Naive thymus-derived CD4-positive, alpha-beta T cell (primary cell): ENCODE data around the gene HNRNPAB. TPM values are rescaled to one million over a fixed set of nuclear protein-coding genes. Genes with fewer than 3 reads are reported as not detected.
A peak's percentile ranks its signal among the peaks of the same experiment; 100 is the strongest.

Experiments
- ATAC-seq: fragments of 150-1000 bp; cut with Tn5 transposase; 2 replicates; pipeline ENCODE4 v1.10.0; 2021; ENCODE audit warnings: mild to moderate bottlenecking, moderate library complexity
- CTCF ChIA-PET: fragments of 350-600 bp; sonication (Branson Sonifier 250); formaldehyde crosslinking; loops from one replicate; lab custom pipeline; 2021; ENCODE audit warnings: antibody characterized with exemption; lab: Charles Lee
- POLR2A ChIA-PET: fragments of 350-600 bp; sonication (Branson Sonifier 250); formaldehyde crosslinking; loops from one replicate; lab custom pipeline; 2021; ENCODE audit warnings: antibody characterized with exemption, inconsistent platforms; lab: Charles Lee
- DNase-seq, 9 donors: peaks; one replicate each; pipeline versions ENCODE4 v3.0.0 to v3.0.0-alpha.2; 2020 to 2022; ENCODE audit warnings: mixed read lengths in 1 of 9
- H3K27ac ChIP-seq: one replicate; pipeline ENCODE4 v1.7.0; 2013; ENCODE audit warnings: mild to moderate bottlenecking, low read depth, low read length, moderate library complexity
- H3K27me3 ChIP-seq, 2 donors: one replicate each; pipeline ENCODE4 v1.7.0; 2013; ENCODE audit warnings: low read length in 2 of 2, mild to moderate bottlenecking in 2 of 2, moderate library complexity in 2 of 2; ENCODE audit not compliant: control insufficient read depth in 2 of 2, insufficient read depth in 2 of 2
- H3K36me3 ChIP-seq, 3 experiments: 1 replicate in 2 of 3; 2 replicates in 1 of 3; pipeline ENCODE4 v1.7.0; 2013; ENCODE audit warnings: low read length in 3 of 3, mild to moderate bottlenecking in 3 of 3, moderate library complexity in 1 of 3; ENCODE audit not compliant: insufficient read depth in 3 of 3, control insufficient read depth in 2 of 3
- H3K4me1 ChIP-seq, 2 donors: one replicate each; pipeline ENCODE4 v1.7.0; 2013; ENCODE audit warnings: low read length in 2 of 2, mild to moderate bottlenecking in 2 of 2, moderate library complexity in 1 of 2; ENCODE audit not compliant: control insufficient read depth in 2 of 2, insufficient read depth in 2 of 2
- H3K4me3 ChIP-seq: 2 replicates; pipeline ENCODE4 v1.7.0; 2013; ENCODE audit warnings: mild to moderate bottlenecking, low read length
- H3K9me3 ChIP-seq, 3 experiments: 1 replicate in 2 of 3; 2 replicates in 1 of 3; pipeline ENCODE4 v1.7.0; 2013; ENCODE audit warnings: low read length in 3 of 3; ENCODE audit not compliant: control insufficient read depth in 2 of 3
- H3K27ac Mint-ChIP-seq, 9 donors: one replicate each; pipeline ENCODE4 v1.8.0; 2020 to 2022; ENCODE audit warnings: mixed read lengths in 9 of 9, mild to moderate bottlenecking in 8 of 9, moderate library complexity in 5 of 9, inconsistent platforms in 2 of 9
- H3K27me3 Mint-ChIP-seq, 5 donors: one replicate each; pipeline ENCODE4 v1.8.0; 2021 to 2022; ENCODE audit warnings: mixed read lengths in 5 of 5, mild to moderate bottlenecking in 1 of 5
- H3K36me3 Mint-ChIP-seq, 5 donors: one replicate each; pipeline ENCODE4 v1.8.0; 2020 to 2022; ENCODE audit warnings: mixed read lengths in 5 of 5, mild to moderate bottlenecking in 3 of 5, inconsistent platforms in 1 of 5
- H3K4me1 Mint-ChIP-seq, 7 donors: one replicate each; pipeline ENCODE4 v1.8.0; 2020 to 2022; ENCODE audit warnings: mixed read lengths in 7 of 7, mild to moderate bottlenecking in 3 of 7, inconsistent platforms in 1 of 7
- H3K4me3 Mint-ChIP-seq, 10 donors: one replicate each; pipeline ENCODE4 v1.8.0; 2020 to 2022; ENCODE audit warnings: mild to moderate bottlenecking in 10 of 10, mixed read lengths in 10 of 10, moderate library complexity in 6 of 10, inconsistent platforms in 2 of 10
- H3K9me3 Mint-ChIP-seq, 11 donors: one replicate each; pipeline ENCODE4 v1.8.0; 2020 to 2022; ENCODE audit warnings: mixed read lengths in 11 of 11, mild to moderate bottlenecking in 4 of 11, inconsistent platforms in 1 of 11, moderate library complexity in 1 of 11
- intact Hi-C, 2 donors: fragments of 100-400 bp; cut with micrococcal nuclease; formaldehyde crosslinking; loops; one replicate each; pipeline ENCODE4 v1.15.1; 2023
- polyA plus RNA-seq, 2 donors: library from polyadenylated mRNA; unstranded; fragments of 300-500 nt; fragmentation: Illumina TruSeq; gene quantifications; one replicate each; pipeline ENCODE4 v1.2.3, GENCODE V29; 2021
- total RNA-seq, 6 experiments: library from RNA in 5 of 6; stranded (reverse) in 5 of 6; gene quantifications; 1 replicate in 5 of 6; 2 replicates in 1 of 6; pipeline ENCODE4 v1.2.3 and lab custom pipeline; 2021 to 2026

Gene HNRNPAB
- total and polyA plus RNA-seq, 7 experiments from 2014 or later, result 40.6 to 197 (median 76.5) TPM

DNA sequence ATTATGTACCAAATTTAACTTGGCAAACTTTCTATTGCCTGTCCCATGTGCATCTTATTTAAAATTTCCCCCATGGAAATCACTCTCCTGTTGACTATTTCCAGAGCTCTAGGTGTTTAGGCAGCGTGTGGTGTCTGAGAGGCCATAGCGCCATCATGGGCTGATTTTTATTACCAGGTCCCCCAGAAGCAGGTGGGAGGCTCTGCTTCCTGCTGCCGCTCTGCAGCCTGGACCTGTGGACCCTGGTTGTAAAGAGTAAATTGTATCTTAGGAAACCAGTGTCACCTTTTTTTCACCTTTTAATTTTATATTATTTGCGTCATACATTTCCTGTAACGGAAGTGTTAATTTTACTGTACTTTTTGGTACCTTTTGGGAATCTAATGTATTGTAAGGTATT, 6.4 kb downstream of the HNRNPAB start:
- no peak for DNase-seq
- Histone ChIP-seq H3K4me1 (peaks cover 9 to 21% of the 10 kb centered on the region in 2 donors), H3K36me3 (peaks cover 35 to 89% (median 38%) of the 10 kb centered on the region in 3 experiments), H3K9me3 (no peaks in the 10 kb centered on the region), H3K27me3 (no peaks in the 10 kb centered on the region), H3K4me3 (no peak overlapping the region), H3K27ac (no peak overlapping the region)
- H3K27ac Mint-ChIP-seq, result no peak overlapping the region
- ATAC-seq, result no peak
- peaks cover 25 to 55% (median 36%) of the 10 kb centered on the region in 7 donors for H3K4me1 Mint-ChIP-seq
- H3K36me3 Mint-ChIP-seq, result peaks cover 5 to 55% (median 18%) of the 10 kb centered on the region in 5 donors
- POLR2A ChIA-PET, result interaction anchor here (0.7 to 2.1 kb wide), 2 partner anchors 18 to 19 kb away, joined by 3 to 5 read pairs; no protein-coding TSS in a partner anchor
- no peaks in the 10 kb centered on the region for H3K27me3 Mint-ChIP-seq
- no peak overlapping the region for H3K4me3 Mint-ChIP-seq
- no peaks in the 10 kb centered on the region for H3K9me3 Mint-ChIP-seq
- intact Hi-C loops, result no loop called here
- CTCF ChIA-PET, result no interaction called here

DNA sequence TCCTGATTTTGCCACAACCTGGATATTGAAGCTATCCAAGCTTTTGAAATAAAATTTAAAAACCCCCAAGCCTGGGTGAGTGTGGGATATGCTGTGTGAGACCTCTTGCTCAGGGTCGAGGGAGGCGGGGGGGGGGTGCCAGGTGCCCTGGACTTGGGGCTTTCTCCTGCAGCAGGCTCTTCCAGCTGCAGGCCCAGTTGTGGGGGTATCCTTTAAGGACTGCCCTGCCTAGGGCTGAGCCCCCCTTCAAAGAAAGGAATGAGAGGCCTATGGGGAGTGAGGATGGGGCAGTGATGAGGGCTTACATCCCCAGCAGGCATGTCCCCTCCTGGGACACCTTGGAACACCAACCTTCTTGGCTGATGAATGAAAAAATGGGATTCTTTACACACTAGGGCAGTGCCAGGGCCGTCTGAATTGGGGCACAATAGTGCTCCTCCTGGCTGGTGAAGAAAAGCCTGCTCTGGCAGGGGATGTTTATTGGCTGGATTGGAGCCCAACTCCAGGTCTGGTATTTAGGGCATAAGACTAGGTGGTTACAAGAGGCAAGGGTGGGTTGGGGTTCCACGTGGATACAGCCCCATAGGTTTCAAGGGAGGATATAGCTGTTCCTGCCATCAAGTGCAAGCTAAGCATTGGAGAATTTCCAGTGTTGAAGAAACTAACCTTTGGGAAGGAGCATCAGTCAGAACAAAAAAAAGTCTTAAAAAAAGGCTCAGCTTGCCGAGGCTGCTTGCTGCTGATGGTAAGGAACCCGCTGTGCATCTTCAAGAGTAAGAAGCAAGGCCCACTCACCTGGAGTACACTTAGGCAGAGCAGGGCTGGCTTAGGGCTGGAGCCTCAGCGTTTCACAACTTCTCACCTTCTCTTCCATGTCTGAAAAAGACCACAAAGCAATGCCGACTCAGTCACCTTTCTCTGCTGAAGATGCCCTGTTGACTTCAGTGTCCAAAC, 7.0 kb downstream of the HNRNPAB start:
- Mint-ChIP-seq H3K27me3 (no peaks in the 10 kb centered on the region), H3K9me3 (no peaks in the 10 kb centered on the region), H3K36me3 (peaks cover 5 to 53% (median 15%) of the 10 kb centered on the region in 5 donors), H3K4me3 (no peak overlapping the region), H3K27ac (peak overlapping the region in 5 of 9 donors; percentile 18 to 62 (median 36)), H3K4me1 (peaks cover 23 to 54% (median 33%) of the 10 kb centered on the region in 7 donors)
- no peaks in the 10 kb centered on the region for H3K27me3 ChIP-seq
- no peak overlapping the region for H3K4me3 ChIP-seq
- H3K4me1 ChIP-seq, result peaks cover 3 to 14% of the 10 kb centered on the region in 2 donors
- DNase-seq (no peak), ATAC-seq (no peak)
- no peaks in the 10 kb centered on the region for H3K9me3 ChIP-seq
- H3K27ac ChIP-seq, result no peak overlapping the region
- H3K36me3 ChIP-seq, result peaks cover 35 to 95% (median 38%) of the 10 kb centered on the region in 3 experiments
- ChIA-PET CTCF (no interaction called here), POLR2A (interaction anchor here (0.7 to 2.1 kb wide), 2 partner anchors 17 to 18 kb away, joined by 3 to 5 read pairs; no protein-coding TSS in a partner anchor)
- intact Hi-C loops, result no loop called here

DNA sequence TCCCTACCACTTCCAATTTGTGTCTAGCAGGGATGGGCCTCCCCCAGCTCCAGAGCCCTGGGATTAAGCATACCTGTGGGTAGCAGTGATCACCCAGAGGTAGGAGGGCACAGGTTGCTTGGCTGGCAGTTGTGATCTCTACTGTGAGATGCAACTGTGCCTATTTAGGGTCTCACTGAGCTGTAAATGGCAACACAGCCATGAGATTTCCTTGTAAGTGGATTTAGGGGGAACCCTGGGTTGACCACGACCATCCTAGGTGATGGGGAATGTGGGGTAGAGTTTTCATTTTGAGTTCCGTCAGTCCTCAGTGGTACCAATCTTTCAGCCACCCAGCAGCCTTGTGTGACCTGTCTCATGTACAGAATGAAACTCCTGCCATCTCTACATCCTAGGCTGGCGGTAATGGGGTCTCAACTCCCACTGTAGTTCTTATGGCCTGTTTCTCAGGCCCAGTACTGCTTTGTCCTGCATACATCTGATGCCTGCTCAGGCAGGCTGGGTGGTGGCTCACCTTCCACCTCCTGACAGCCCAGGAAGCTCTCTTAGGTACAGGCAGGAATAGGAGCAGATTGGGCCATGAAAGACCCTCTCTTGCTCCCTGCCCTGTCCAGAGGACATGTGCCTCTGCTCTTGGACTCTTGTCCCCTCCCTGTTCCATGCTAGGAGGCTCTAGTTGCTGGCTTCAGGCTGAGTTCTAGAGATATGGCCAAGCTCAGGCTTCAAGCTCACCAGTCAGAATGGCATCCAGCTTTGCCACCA, 8.1 kb downstream of the HNRNPAB start:
- H3K27ac Mint-ChIP-seq, result peak overlapping the region in 5 of 9 donors; percentile 12 to 52 (median 31)
- H3K9me3 Mint-ChIP-seq, result no peaks in the 10 kb centered on the region
- peaks cover 0 to 4% of the 10 kb centered on the region in 2 donors for H3K4me1 ChIP-seq

DNA sequence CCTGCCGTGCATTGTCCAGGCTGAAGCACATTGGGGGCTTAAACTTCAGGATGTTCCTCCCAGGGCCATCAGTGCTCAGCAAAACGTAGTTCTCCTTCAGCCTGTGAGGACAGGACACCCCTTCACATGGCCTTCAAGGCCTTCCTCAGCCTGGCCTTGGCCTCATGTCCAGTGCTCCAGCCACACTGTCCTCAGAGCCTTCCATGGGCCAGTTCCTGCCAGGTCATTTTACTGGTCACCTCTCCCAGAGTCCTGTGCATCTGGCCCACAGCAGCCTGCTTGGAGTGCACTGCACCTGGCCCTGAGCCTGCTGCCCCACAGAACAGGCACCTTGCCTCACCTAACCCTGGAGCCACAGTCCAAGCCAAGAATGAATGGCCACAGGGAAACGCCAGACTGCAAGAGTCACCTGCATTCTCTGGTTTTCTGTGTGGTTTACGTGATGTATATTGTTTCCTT, 8.7 kb downstream of the HNRNPAB start:
- Mint-ChIP-seq H3K27me3 (no peaks in the 10 kb centered on the region), H3K4me1 (peaks cover 8 to 42% (median 17%) of the 10 kb centered on the region in 7 donors), H3K36me3 (peaks cover 5 to 43% (median 12%) of the 10 kb centered on the region in 5 donors), H3K9me3 (no peaks in the 10 kb centered on the region), H3K4me3 (no peak overlapping the region), H3K27ac (peak overlapping the region in 4 of 9 donors; percentile 18 to 36 (median 28))
- H3K4me1 ChIP-seq, result peaks cover 0 to 2% of the 10 kb centered on the region in 2 donors
- ATAC-seq, result no peak
- H3K27me3 ChIP-seq, result no peaks in the 10 kb centered on the region
- H3K9me3 ChIP-seq, result no peaks in the 10 kb centered on the region
- no peak overlapping the region for H3K4me3 ChIP-seq
- CTCF ChIA-PET, result interaction anchor here (1.1 kb wide), 1 partner anchor 22 kb away, joined by 3 read pairs; no protein-coding TSS in a partner anchor
- H3K36me3 ChIP-seq, result peaks cover 21 to 81% (median 32%) of the 10 kb centered on the region in 3 experiments
- intact Hi-C loops, result no loop called here
- DNase-seq, result no peak
- no peak overlapping the region for H3K27ac ChIP-seq
- POLR2A ChIA-PET, result interaction anchor here (0.5 to 3.8 kb wide), 4 partner anchors 9 to 707 kb away, joined by 5 to 11 read pairs (median 9); partner anchors contain the start of gene HNRNPAB

More for the DNA sequence above, 8.1 kb downstream of the HNRNPAB start:
- Histone ChIP-seq H3K36me3 (peaks cover 26 to 87% (median 38%) of the 10 kb centered on the region in 3 experiments), H3K9me3 (no peaks in the 10 kb centered on the region), H3K27me3 (no peaks in the 10 kb centered on the region), H3K4me3 (no peak overlapping the region), H3K27ac (no peak overlapping the region)
- Mint-ChIP-seq H3K27me3 (no peaks in the 10 kb centered on the region), H3K4me3 (no peak overlapping the region), H3K36me3 (peaks cover 5 to 49% (median 15%) of the 10 kb centered on the region in 5 donors), H3K4me1 (peaks cover 14 to 47% (median 23%) of the 10 kb centered on the region in 7 donors)
- ATAC-seq, result no peak
- intact Hi-C loops, result no loop called here
- no peak for DNase-seq
- POLR2A ChIA-PET, result interaction anchor here (2.1 kb wide), 1 partner anchor 16 kb away, joined by 5 read pairs; no protein-coding TSS in a partner anchor
- CTCF ChIA-PET, result no interaction called here

DNA sequence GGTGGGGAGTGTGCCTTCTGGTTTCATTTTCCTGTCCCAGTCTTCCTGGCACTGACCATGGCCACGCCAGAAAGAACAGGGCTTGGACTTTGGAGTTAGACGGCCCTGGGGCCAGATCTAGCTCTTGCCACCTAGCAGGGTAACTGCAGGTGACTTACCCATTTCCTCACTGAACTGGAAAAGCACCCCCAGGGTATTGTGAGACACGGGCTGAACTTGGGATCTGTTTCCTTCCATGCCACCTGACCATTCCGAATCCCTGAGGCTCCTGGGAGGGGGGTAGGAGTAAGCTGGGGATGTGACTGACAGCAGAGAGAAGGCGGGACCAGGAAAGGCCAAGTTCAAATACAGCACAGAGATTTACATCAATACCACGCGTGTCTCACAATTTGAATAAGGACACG, 9.4 kb downstream of the HNRNPAB start:
- Histone ChIP-seq H3K36me3 (peaks cover 18 to 75% (median 25%) of the 10 kb centered on the region in 3 experiments), H3K4me3 (no peak overlapping the region), H3K9me3 (no peaks in the 10 kb centered on the region), H3K27ac (no peak overlapping the region), H3K4me1 (no peaks in the 10 kb centered on the region), H3K27me3 (no peaks in the 10 kb centered on the region)
- Mint-ChIP-seq H3K4me3 (no peak overlapping the region), H3K36me3 (peaks cover 5 to 47% (median 12%) of the 10 kb centered on the region in 5 donors), H3K9me3 (no peaks in the 10 kb centered on the region), H3K27me3 (no peaks in the 10 kb centered on the region), H3K4me1 (peaks cover 9 to 37% (median 15%) of the 10 kb centered on the region in 7 donors), H3K27ac (peak overlapping the region in 5 of 9 donors; percentile 25 to 63 (median 46))
- ATAC-seq, result no peak
- POLR2A ChIA-PET, result interaction anchor here (3.1 to 3.8 kb wide), 2 partner anchors 9 to 14 kb away, joined by 11 read pairs; partner anchors contain the start of gene HNRNPAB
- intact Hi-C loops, result no loop called here
- CTCF ChIA-PET, result interaction anchor here (1.1 kb wide), 1 partner anchor 21 kb away, joined by 3 read pairs; no protein-coding TSS in a partner anchor
- no peak for DNase-seq
